Measurements from ENCODE around the gene ARMC9.

DNA sequence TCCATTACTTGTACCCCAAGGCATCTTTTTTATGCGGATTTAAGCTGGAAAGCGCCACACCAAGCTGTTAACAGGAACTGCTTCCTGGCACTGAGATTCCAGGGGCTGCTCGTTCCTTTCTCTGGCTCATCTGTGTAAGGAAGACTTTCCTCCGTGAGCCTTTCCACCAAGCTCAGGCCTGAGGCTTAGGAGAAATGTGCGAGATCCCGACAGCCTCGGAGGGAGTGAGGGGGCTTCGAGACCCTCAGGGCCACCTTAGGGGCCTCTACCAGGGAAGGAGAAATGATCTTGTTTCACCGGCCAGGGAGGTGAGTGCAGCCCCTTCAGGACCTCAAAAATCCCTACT lies 214.2 kb downstream of the ARMC9 start:
- TF ChIP-seq, protein P1, sequence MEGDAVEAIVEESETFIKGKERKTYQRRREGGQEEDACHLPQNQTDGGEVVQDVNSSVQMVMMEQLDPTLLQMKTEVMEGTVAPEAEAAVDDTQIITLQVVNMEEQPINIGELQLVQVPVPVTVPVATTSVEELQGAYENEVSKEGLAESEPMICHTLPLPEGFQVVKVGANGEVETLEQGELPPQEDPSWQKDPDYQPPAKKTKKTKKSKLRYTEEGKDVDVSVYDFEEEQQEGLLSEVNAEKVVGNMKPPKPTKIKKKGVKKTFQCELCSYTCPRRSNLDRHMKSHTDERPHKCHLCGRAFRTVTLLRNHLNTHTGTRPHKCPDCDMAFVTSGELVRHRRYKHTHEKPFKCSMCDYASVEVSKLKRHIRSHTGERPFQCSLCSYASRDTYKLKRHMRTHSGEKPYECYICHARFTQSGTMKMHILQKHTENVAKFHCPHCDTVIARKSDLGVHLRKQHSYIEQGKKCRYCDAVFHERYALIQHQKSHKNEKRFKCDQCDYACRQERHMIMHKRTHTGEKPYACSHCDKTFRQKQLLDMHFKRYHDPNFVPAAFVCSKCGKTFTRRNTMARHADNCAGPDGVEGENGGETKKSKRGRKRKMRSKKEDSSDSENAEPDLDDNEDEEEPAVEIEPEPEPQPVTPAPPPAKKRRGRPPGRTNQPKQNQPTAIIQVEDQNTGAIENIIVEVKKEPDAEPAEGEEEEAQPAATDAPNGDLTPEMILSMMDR (IDR thresholded peaks at IDR 0.05) = no peak
- TF ChIP-seq POLR2A (IDR thresholded peaks at IDR 0.05) = no peak

All from testis (tissue), 2 donors.